HepG2 (cell line): ENCODE measurements around the gene EEF1AKMT3. TPM values are rescaled to one million over a fixed set of nuclear protein-coding genes. Genes with fewer than 3 reads are reported as not detected.
A peak's percentile ranks its signal among the peaks of the same experiment; 100 is the strongest.

Source experiments
- ARID4A ChIP-seq: sonication (generic); formaldehyde crosslinking; IDR thresholded peaks from 2 replicates; pipeline ENCODE4 v1.5.0; 2020; ENCODE audit warnings: mild to moderate bottlenecking, missing genetic modification reagents, borderline replicate concordance
- ATF1 ChIP-seq: IDR thresholded peaks from 2 replicates; pipeline ENCODE4 v1.6.1; 2016; ENCODE audit warnings: mild to moderate bottlenecking, control low read depth
- ATF4 ChIP-seq, 2 experiments: fragments of 450-650 bp in 1 of 2; sonication (generic) in 1 of 2; formaldehyde crosslinking; IDR thresholded peaks; 2 replicates each; pipeline versions ENCODE4 v1.5.0 to v1.8.0; 2020 to 2022; ENCODE audit warnings: mild to moderate bottlenecking in 1 of 2, missing genetic modification reagents in 1 of 2
- CC2D1A ChIP-seq: sonication (generic); formaldehyde crosslinking; IDR thresholded peaks from 2 replicates; pipeline ENCODE4 v1.8.1; 2023; ENCODE audit warnings: mild to moderate bottlenecking, missing genetic modification reagents
- FOXC1 ChIP-seq: sonication (generic); formaldehyde crosslinking; IDR thresholded peaks from 2 replicates; pipeline ENCODE4 v1.8.0; 2022; ENCODE audit warnings: mild to moderate bottlenecking, missing genetic modification reagents, borderline replicate concordance
- FOXK1 ChIP-seq: sonication (generic); formaldehyde crosslinking; IDR thresholded peaks from 2 replicates; pipeline ENCODE4 v1.4.0; 2020; ENCODE audit warnings: low read depth, missing genetic modification reagents, borderline replicate concordance
- KMT2B ChIP-seq: IDR thresholded peaks from 2 replicates; pipeline ENCODE4 v1.6.1; 2016; ENCODE audit warnings: missing genetic modification reagents, missing compliant biosample characterization
- NFKBIZ ChIP-seq: IDR thresholded peaks from 2 replicates; pipeline ENCODE4 v1.6.1; 2018; ENCODE audit warnings: missing genetic modification reagents, missing compliant biosample characterization
- RBM22 ChIP-seq: fragments of 200-400 bp; formaldehyde crosslinking; optimal IDR thresholded peaks from 2 replicates; pipeline ENCODE3; 2017; ENCODE audit warnings: mild to moderate bottlenecking, low read length, moderate library complexity
- TBX3 ChIP-seq: fragments of 450-650 bp; IDR thresholded peaks from 2 replicates; pipeline ENCODE4 v1.6.1; 2017; ENCODE audit warnings: antibody characterized with exemption, mild to moderate bottlenecking, inconsistent platforms, borderline replicate concordance
- TEAD3 ChIP-seq: optimal IDR thresholded peaks from 2 replicates; pipeline ENCODE3; 2016; ENCODE audit warnings: borderline replicate concordance
- THAP9 ChIP-seq: sonication (generic); formaldehyde crosslinking; IDR thresholded peaks from 2 replicates; pipeline ENCODE4; 2020; ENCODE audit warnings: missing genetic modification reagents, mild to moderate bottlenecking, borderline replicate concordance
- TOPORS ChIP-seq: sonication (generic); formaldehyde crosslinking; IDR thresholded peaks from 2 replicates; pipeline ENCODE4 v1.8.0; 2023; ENCODE audit warnings: mild to moderate bottlenecking, missing genetic modification reagents
- ZBTB7B ChIP-seq: sonication (generic); formaldehyde crosslinking; IDR thresholded peaks from 2 replicates; pipeline ENCODE4 v1.4.0; 2020; ENCODE audit warnings: missing genetic modification reagents
- ZNF292 ChIP-seq: sonication (generic); formaldehyde crosslinking; IDR thresholded peaks from 2 replicates; pipeline ENCODE4 v1.8.1; 2022; ENCODE audit warnings: mild to moderate bottlenecking, low read depth, missing genetic modification reagents, borderline replicate concordance
- ZNF577 ChIP-seq: sonication (generic); formaldehyde crosslinking; IDR thresholded peaks from 2 replicates; pipeline ENCODE4 v1.4.0; 2020; ENCODE audit warnings: mild to moderate bottlenecking, low read depth, missing genetic modification reagents, borderline replicate concordance
- ZNF776 ChIP-seq: sonication (generic); formaldehyde crosslinking; IDR thresholded peaks from 2 replicates; pipeline ENCODE4 v1.4.0; 2020; ENCODE audit warnings: mild to moderate bottlenecking, missing genetic modification reagents
- ZNF780A ChIP-seq: sonication (generic); formaldehyde crosslinking; IDR thresholded peaks from 2 replicates; pipeline ENCODE4 v1.8.0; 2022; ENCODE audit warnings: mild to moderate bottlenecking, missing genetic modification reagents, moderate library complexity
- ZNF800 ChIP-seq: sonication (generic); formaldehyde crosslinking; IDR thresholded peaks from 2 replicates; pipeline ENCODE4 v1.4.0; 2020; ENCODE audit warnings: missing genetic modification reagents
- polyA plus RNA-seq, 8 experiments: library from polyadenylated mRNA; depleted of rRNA in 3 of 8; stranded (reverse) in 7 of 8; unstranded in 1 of 8; fragments of >200 nt; fragmentation: Illumina TruSeq in 4 of 8; extraction: Trizol in 4 of 8; gene quantifications; 2 replicates each; pipeline versions ENCODE4 v1.2.1 to v1.2.3, GENCODE V29; 2011 to 2016; ENCODE audit warnings: low read depth in 4 of 8, missing spikeins in 1 of 8, mixed read lengths in 1 of 8; ENCODE audit not compliant: insufficient read depth in 1 of 8
- total RNA-seq, 5 experiments: library from RNA; depleted of rRNA; stranded (reverse); fragments of >200 nt; fragmentation: Illumina TruSeq; extraction: Trizol; gene quantifications; 2 replicates each; pipeline ENCODE4 v1.2.3, GENCODE V29; 2016; ENCODE audit warnings: low read depth in 1 of 5

EEF1AKMT3 gene
- total and polyA plus RNA-seq, 2 of the 13 experiments (the other 11 are each of a cell fraction or from before 2014, with no cell fraction given), result 4.7 to 11.4 TPM

- TF ChIP-seq ARID4A (CRISPR knock-in tag), result peak; percentile 52; the same call in 1 of the 2 replicates
- TF ChIP-seq ZNF577 (CRISPR knock-in tag), result no peak
- TF ChIP-seq THAP9, result no peak
- peak; percentile 33; the same call in 1 of the 2 replicates for TF ChIP-seq ZNF780A (CRISPR knock-in tag)
- TF ChIP-seq ZNF292 (CRISPR knock-in tag), result peak; percentile 61; the same call in 1 of the 2 replicates
- TF ChIP-seq FOXK1 (CRISPR knock-in tag), result peak; percentile 35; the same call in 1 of the 2 replicates
- 0 out of 2 replicates have a peak, but pooled peaks have one; percentile 29 for TF ChIP-seq ZBTB7B (CRISPR knock-in tag)
- peak; percentile 10 for TF ChIP-seq TEAD3
- TF ChIP-seq ZNF776 (CRISPR knock-in tag), result no peak
- TF ChIP-seq CC2D1A, result no peak
- TF ChIP-seq ATF1 (CRISPR knock-in tag), result no peak
- TF ChIP-seq TBX3, result no peak
- TF ChIP-seq KMT2B (CRISPR knock-in tag), result 0 out of 2 replicates have a peak, but pooled peaks have one; percentile 37
- peak; percentile 62; the same call in 1 of the 2 replicates for TF ChIP-seq NFKBIZ
- TF ChIP-seq RBM22, result no peak
- no peak for TF ChIP-seq ZNF800
- peak in 1 of 2 experiments; percentile 95; a peak in 2 of 4 replicates for TF ChIP-seq ATF4 (CRISPR knock-in tag; IDR thresholded peaks at IDR 0.05)
- TF ChIP-seq FOXC1 (CRISPR knock-in tag), result no peak
- TF ChIP-seq TOPORS (CRISPR knock-in tag), result no peak
Observed at GRCh38 chr12:57813971-57814772, 41.8 kb downstream of the EEF1AKMT3 start (continued).
